Mucosa of rectum (tissue), 2 donors: Measurements from ENCODE around the gene DNAJB6.

Experiments
- H3K27ac ChIP-seq, 2 donors: one replicate each; pipeline ENCODE4 v1.7.0; 2013; ENCODE audit warnings: inconsistent platforms in 2 of 2, low read depth in 2 of 2, low read length in 2 of 2
- H3K27me3 ChIP-seq, 2 donors: one replicate each; pipeline ENCODE4 v1.7.0; 2013; ENCODE audit warnings: low read length in 2 of 2; ENCODE audit not compliant: control insufficient read depth in 2 of 2, insufficient read depth in 2 of 2
- H3K36me3 ChIP-seq, 2 donors: one replicate each; pipeline ENCODE4 v1.7.0; 2013; ENCODE audit warnings: low read length in 2 of 2; ENCODE audit not compliant: control insufficient read depth in 2 of 2, insufficient read depth in 2 of 2
- H3K4me1 ChIP-seq, 2 donors: one replicate each; pipeline ENCODE4 v1.7.0; 2013; ENCODE audit warnings: low read length in 2 of 2, mild to moderate bottlenecking in 1 of 2; ENCODE audit not compliant: control insufficient read depth in 2 of 2, insufficient read depth in 2 of 2
- H3K4me3 ChIP-seq, 2 donors: one replicate each; pipeline ENCODE4 v1.7.0; 2013; ENCODE audit warnings: low read length in 2 of 2
- H3K9ac ChIP-seq, 2 donors: one replicate each; pipeline ENCODE4 v1.7.0; 2013; ENCODE audit warnings: low read length in 2 of 2, low read depth in 1 of 2, mild to moderate bottlenecking in 1 of 2
- H3K9me3 ChIP-seq, 2 donors: one replicate each; pipeline ENCODE4 v1.7.0; 2013; ENCODE audit warnings: low read length in 2 of 2; ENCODE audit not compliant: control insufficient read depth in 2 of 2
- donor health status: healthy.
- donor health status: Normal muscosa, but diverticular disease.

The DNAJB6 gene

DNA sequence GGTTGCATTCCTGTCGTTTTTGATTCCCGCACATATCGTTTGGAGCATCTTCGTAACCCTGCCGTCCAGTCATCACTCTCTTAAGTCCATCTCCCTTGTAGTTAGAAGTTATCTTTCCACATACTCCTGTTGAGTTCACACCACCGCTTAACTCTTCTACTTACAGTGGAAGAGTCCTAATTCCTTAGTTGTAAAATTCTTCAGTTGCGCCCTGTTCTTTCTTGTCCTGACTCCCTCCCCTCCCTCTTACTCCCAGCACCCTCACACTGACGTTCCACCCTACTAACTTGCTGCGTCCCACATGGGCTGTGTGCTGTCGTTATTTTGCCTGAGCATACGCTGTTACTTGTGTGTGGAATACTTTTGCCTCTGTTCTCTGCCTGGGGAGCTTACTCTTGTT lies 11.7 kb downstream of the DNAJB6 start:
- peaks cover 0 to 8% of the 10 kb centered on the region in 2 donors for H3K36me3 ChIP-seq
- H3K4me3 ChIP-seq: no peak overlapping the region
- H3K27ac ChIP-seq: no peak overlapping the region
- no peaks in the 10 kb centered on the region for H3K27me3 ChIP-seq
- no peak overlapping the region for H3K9ac ChIP-seq
- no peaks in the 10 kb centered on the region for H3K4me1 ChIP-seq
- H3K9me3 ChIP-seq: no peaks in the 10 kb centered on the region

DNA sequence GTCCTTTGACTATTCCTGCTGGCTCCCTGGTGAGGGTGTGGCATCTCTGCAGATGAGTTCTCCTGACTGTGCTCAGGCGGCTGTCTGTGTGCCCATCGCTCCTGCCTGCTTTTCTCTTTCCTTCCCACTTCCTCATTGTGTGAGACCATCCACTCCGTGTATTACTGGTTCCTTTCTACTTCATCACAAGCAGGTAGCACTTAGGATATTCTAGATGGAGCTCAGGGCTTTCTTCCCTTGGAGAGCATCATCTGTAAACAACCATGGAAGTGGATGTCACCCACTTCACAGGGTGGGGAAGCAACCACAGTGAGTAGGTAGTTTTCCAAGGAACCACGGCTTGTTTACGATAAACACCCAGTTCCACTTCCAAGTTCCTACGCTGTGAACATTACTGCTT lies 15.7 kb downstream of the DNAJB6 start:
- Histone ChIP-seq H3K9me3 (no peaks in the 10 kb centered on the region), H3K4me1 (peaks cover 2 to 8% of the 10 kb centered on the region in 2 donors), H3K36me3 (peaks cover 6 to 8% of the 10 kb centered on the region in 2 donors), H3K4me3 (no peak overlapping the region), H3K27ac (no peak overlapping the region), H3K27me3 (no peaks in the 10 kb centered on the region), H3K9ac (no peak overlapping the region)

DNA sequence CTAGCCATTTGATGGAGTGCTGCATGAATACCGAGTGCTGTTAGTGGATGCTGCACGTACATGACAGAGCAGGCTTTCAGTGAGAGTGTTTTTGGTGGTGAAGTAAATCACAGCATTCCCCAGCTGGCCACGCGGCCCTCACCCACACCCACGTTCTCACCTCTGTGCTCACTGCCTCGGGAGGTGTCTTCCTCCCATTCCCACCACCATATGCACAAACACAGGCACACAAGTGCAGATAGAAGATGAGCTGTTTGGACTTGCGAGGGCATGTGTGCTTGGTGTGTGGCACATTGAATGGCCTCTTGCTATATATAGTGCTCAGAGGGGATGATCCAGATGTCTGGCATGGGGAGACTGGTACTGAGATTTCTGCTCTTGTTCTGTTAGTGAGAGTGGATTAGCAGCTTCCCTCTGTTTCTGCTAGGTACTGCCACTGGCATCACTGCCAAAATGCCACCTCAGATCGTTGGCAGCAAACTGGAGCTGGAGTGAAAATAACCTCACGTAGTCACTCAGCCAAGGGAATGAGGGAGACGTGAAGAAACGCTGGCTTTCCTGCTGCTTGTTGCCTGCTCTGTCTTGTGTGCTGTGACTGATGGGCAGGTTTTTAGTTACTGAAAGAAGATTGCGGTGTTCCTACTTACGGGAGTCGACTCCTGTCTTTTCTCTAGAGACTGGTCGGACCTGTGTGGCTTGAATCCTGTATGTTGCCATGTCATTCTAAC lies 19.1 kb downstream of the DNAJB6 start:
- H3K27me3 ChIP-seq: no peaks in the 10 kb centered on the region
- H3K27ac ChIP-seq: no peak overlapping the region
- no peak overlapping the region for H3K4me3 ChIP-seq
- peaks cover 2 to 8% of the 10 kb centered on the region in 2 donors for H3K4me1 ChIP-seq
- no peaks in the 10 kb centered on the region for H3K9me3 ChIP-seq
- H3K9ac ChIP-seq: no peak overlapping the region
- peaks cover 10 to 24% of the 10 kb centered on the region in 2 donors for H3K36me3 ChIP-seq

DNA sequence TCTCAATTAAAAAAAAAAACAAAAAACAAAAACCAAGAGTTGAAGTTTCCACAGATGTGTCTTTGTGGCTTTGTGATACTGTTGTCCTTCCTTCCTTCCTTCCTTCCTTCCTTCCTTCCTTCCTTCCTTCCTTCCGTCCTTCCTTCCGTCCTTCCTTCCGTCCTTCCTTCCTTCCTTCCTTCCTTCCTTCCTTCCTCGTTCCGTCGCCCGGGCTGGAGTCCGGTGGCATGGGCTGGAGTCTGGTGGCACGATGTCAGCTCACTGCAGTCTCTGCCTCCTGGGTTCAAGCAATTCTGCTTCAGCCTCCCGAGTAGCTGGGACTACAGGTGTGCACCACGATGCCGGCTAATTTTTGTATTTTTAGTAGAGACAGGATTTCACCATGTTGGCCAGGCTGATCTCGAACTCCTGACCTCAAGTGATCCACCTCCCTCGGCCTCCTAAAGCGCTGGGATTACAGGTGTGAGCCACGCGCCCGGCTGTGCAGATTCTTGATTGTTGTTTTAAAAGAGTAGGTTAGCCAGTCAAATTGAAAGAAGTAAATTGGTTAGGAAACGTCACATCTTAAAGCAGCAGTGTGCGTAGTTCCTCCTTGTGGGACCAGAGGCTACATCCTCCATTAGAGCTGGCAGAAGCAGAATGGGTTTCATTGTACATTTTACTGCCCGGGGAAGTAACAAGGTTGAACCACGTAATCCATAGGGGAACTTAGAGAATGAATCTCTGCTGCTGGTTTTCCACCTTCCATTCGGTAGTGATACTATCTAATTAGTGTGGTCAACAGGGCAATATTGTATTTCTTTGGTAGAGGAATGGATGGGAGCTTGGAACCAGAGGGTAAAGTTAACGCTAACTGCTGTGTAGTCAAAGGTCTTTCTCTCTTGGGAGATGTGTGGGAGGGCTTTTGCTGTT lies 20.6 kb downstream of the DNAJB6 start:
- Histone ChIP-seq H3K4me3 (no peak overlapping the region), H3K4me1 (peaks cover 2 to 8% of the 10 kb centered on the region in 2 donors), H3K27ac (no peak overlapping the region), H3K27me3 (no peaks in the 10 kb centered on the region), H3K36me3 (peaks cover 17 to 32% of the 10 kb centered on the region in 2 donors), H3K9me3 (no peaks in the 10 kb centered on the region), H3K9ac (no peak overlapping the region)

DNA sequence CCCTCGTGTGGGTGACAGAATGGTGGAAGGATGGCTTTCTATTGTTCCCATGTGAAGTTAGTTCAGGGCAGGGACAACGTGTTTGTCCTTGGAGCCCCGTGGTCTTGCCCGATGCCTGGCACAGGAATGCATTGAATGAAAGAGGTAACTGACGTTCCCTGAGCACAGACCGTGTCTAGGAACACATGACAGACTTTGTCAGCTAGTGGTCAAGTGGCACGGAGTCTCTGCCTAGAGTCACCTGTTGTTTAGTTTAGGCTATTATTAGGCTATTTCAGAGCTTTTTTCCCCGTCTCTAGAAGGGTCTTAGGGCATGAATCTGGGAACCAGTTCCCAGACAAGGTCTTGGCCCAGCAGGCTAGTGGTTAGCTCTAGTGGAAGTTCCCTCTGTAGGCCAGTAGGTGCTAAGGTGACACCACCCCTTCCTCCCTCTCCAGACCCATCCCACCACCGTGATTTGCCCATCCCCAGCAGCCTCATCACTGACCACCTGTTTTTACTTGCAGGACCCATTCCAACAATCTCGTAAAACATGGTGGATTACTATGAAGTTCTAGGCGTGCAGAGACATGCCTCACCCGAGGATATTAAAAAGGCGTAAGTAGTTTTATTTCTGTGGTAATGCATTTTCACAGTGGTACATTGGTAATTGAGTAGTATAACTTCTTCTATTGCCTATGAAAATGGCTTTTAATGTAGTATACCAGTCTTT lies 21.4 kb downstream of the DNAJB6 start:
- H3K4me1 ChIP-seq: peaks cover 2 to 8% of the 10 kb centered on the region in 2 donors

DNA sequence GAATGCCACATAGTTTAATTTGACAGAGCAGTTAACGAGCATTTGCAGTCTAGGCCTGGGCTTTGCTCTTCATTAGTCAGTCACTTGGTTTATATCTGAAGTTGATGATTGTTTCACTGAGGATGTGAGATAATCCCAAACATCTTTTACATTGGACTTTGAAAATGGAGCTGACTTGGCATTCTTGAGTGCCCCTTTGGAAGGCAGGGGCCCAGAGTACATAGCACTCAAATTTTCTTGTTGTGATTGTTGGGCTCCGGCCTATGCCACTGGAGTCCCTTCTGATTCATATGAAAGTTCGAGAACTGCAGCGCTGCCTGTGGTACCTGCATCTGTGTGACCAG lies 21.9 kb downstream of the DNAJB6 start:
- Histone ChIP-seq H3K36me3 (peaks cover 28 to 43% of the 10 kb centered on the region in 2 donors), H3K4me3 (no peak overlapping the region), H3K27me3 (no peaks in the 10 kb centered on the region), H3K4me1 (peaks cover 2 to 8% of the 10 kb centered on the region in 2 donors), H3K9me3 (no peaks in the 10 kb centered on the region), H3K27ac (no peak overlapping the region), H3K9ac (no peak overlapping the region)

More for the DNA sequence above, 21.4 kb downstream of the DNAJB6 start:
- no peaks in the 10 kb centered on the region for H3K27me3 ChIP-seq
- peaks cover 22 to 38% of the 10 kb centered on the region in 2 donors for H3K36me3 ChIP-seq
- no peak overlapping the region for H3K27ac ChIP-seq
- no peak overlapping the region for H3K4me3 ChIP-seq
- no peak overlapping the region for H3K9ac ChIP-seq
- H3K9me3 ChIP-seq: no peaks in the 10 kb centered on the region

DNA sequence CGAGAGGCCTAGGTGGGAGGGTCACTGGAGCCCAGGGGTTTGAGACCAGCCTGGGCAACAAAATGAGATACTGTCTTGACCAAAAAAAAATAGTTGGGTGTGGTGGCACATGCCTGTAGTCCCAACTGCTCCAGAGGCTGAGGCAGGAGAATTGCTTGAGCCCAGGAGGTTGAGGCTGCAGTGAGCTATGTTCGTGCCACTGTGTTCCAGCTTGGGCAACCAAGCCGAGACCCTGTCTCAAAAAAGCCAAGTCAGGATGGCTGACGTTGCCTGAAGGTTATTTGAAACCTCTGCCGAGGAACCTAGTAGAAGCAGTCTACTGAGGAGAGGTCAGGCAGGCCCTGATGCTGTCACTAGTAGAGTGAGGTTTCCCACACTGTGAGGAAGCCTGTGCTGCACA lies 22.8 kb downstream of the DNAJB6 start:
- Histone ChIP-seq H3K9ac (no peak overlapping the region), H3K4me1 (peaks cover 2 to 8% of the 10 kb centered on the region in 2 donors), H3K27me3 (no peaks in the 10 kb centered on the region), H3K36me3 (peaks cover 35 to 52% of the 10 kb centered on the region in 2 donors), H3K9me3 (no peaks in the 10 kb centered on the region), H3K4me3 (no peak overlapping the region), H3K27ac (no peak overlapping the region)

DNA sequence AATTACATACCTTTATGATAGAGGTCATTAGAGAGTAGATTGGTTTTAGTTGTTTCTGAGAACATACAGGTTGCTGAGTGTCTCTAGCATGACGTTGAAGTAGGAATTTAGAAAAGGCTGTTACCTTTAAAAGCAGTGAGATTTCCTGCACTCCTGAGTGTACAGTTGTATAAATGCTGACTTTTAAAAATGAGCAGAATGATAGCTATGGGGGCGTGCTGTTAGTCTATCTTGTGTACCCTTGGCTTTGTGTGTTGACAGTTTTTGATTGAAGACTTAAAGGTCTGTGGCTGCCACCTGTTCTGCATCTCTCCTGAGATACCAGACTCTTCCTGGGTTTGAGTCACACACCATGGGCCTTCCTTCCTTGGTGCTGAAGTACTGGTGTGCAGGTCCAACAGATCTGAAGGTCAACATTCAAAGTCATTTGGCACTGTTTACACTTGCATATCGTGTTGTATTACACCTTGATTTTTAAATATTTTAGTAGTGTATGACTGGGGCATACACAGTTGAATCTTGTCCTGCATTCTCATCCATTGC lies 23.8 kb downstream of the DNAJB6 start:
- Histone ChIP-seq H3K4me3 (no peak overlapping the region), H3K9me3 (no peaks in the 10 kb centered on the region), H3K27me3 (no peaks in the 10 kb centered on the region), H3K9ac (no peak overlapping the region), H3K36me3 (peaks cover 43 to 60% of the 10 kb centered on the region in 2 donors), H3K4me1 (peaks cover 2 to 7% of the 10 kb centered on the region in 2 donors), H3K27ac (no peak overlapping the region)

DNA sequence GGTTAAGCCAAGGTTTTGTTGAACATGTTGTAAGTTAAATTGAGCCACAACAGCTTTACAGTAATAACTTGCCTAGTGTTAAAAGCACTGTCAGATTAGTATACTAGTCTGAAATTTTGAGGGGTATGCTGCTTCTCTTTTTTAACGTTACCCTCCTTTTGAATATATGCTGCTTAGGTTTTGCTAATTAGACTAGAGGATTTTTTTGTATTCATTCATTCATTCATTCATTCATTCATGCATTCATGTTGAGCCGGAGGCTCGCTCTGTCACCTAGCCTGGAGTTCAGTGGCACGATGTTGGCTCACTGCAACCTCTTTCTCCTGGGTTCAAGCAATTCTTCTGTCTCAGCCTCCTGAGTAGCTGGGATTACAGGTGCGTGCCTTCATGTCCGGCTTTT lies 24.7 kb downstream of the DNAJB6 start:
- Histone ChIP-seq H3K27me3 (no peaks in the 10 kb centered on the region), H3K4me1 (no peaks in the 10 kb centered on the region), H3K36me3 (peaks cover 46 to 59% of the 10 kb centered on the region in 2 donors), H3K9me3 (no peaks in the 10 kb centered on the region), H3K9ac (no peak overlapping the region), H3K4me3 (no peak overlapping the region), H3K27ac (no peak overlapping the region)
